Mammary epithelial cell (primary cell): ENCODE measurements around the gene PELO.

ENCODE experiments used
- EZH2 ChIP-seq: IDR thresholded peaks from 2 replicates; pipeline ENCODE4 v1.6.1; 2012; ENCODE audit warnings: low read length, inconsistent platforms, borderline replicate concordance
- TF ChIP-seq, protein P1 (sequence below), 2 donors: IDR thresholded peaks in 1 of 2; conservative IDR thresholded peaks in 1 of 2; 2 replicates each; pipeline ENCODE4 v1.5.1; 2011 to 2012; ENCODE audit warnings: inconsistent platforms in 2 of 2, low read length in 2 of 2, mild to moderate bottlenecking in 2 of 2, control low read depth in 1 of 2, low read depth in 1 of 2; ENCODE audit not compliant: insufficient read depth in 1 of 2; ENCODE audit errors: extremely low read depth in 1 of 2

DNA sequence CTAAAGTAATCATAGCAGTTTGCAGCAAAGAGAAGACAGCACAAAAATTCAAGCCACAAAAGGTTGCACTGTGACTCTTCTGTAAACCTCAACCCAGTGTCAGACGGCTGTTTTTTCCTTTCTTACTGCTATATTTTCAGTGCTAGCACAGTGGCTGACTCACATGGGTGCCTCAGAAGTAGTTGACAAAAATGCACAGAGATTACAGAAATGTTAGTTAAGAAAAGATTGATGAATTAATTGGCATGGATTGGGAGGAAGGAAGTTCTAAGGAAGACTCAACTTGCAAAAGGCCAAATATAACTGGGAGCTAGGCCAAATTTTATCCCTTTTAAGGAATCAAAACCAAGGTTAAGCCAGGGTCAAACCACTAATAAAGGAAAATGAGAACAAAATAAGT lies 43.7 kb upstream of the PELO start:
- TF ChIP-seq, protein P1, sequence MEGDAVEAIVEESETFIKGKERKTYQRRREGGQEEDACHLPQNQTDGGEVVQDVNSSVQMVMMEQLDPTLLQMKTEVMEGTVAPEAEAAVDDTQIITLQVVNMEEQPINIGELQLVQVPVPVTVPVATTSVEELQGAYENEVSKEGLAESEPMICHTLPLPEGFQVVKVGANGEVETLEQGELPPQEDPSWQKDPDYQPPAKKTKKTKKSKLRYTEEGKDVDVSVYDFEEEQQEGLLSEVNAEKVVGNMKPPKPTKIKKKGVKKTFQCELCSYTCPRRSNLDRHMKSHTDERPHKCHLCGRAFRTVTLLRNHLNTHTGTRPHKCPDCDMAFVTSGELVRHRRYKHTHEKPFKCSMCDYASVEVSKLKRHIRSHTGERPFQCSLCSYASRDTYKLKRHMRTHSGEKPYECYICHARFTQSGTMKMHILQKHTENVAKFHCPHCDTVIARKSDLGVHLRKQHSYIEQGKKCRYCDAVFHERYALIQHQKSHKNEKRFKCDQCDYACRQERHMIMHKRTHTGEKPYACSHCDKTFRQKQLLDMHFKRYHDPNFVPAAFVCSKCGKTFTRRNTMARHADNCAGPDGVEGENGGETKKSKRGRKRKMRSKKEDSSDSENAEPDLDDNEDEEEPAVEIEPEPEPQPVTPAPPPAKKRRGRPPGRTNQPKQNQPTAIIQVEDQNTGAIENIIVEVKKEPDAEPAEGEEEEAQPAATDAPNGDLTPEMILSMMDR (conservative IDR thresholded peaks at IDR 0.05 in 1 of 2, IDR thresholded peaks at IDR 0.05 in 1 of 2; ENCODE audit: extremely low read depth in 1 of 2, insufficient read depth in 1 of 2, low read depth in 1 of 2, low read length in 2 of 2): no peak
- TF ChIP-seq EZH2: no peak
